NT2/D1 (cell line): ENCODE results near the gene ZSWIM6.

ENCODE experiments used
- DNase-seq: peaks from one replicate; pipeline ENCODE4 v3.0.0-alpha.2; 2011; ENCODE audit warnings: low read depth, low spot score
- H3K27me3 ChIP-seq: 2 replicates; pipeline ENCODE4 v1.6.0; 2011; ENCODE audit warnings: mild to moderate bottlenecking; ENCODE audit not compliant: insufficient read length, insufficient read depth
- H3K36me3 ChIP-seq: 2 replicates; pipeline ENCODE4 v1.6.1; 2011; ENCODE audit warnings: mild to moderate bottlenecking, low read length, mixed read lengths; ENCODE audit not compliant: insufficient read depth, insufficient read length
- H3K4me1 ChIP-seq: 2 replicates; pipeline ENCODE4 v1.5.1; 2011; ENCODE audit not compliant: insufficient read depth, insufficient read length
- H3K4me3 ChIP-seq: 2 replicates; pipeline ENCODE4 v1.5.1; 2011; ENCODE audit warnings: low read depth; ENCODE audit not compliant: insufficient read length
- H3K9ac ChIP-seq: 2 replicates; pipeline ENCODE4 v1.6.0; 2011; ENCODE audit warnings: low read depth; ENCODE audit not compliant: insufficient read length
- H3K9me3 ChIP-seq: 2 replicates; pipeline ENCODE4 v1.5.1; 2011; ENCODE audit warnings: mild to moderate bottlenecking, low read length; ENCODE audit not compliant: insufficient read depth
- SUZ12 ChIP-seq: IDR thresholded peaks from 2 replicates; pipeline ENCODE4 v1.6.1; 2011; ENCODE audit not compliant: insufficient read length, insufficient read depth; ENCODE audit errors: extremely low read depth
- YY1 ChIP-seq: IDR thresholded peaks from 2 replicates; pipeline ENCODE4 v1.6.1; 2011; ENCODE audit not compliant: insufficient read length, insufficient read depth
- ZNF274 ChIP-seq: IDR thresholded peaks from 2 replicates; pipeline ENCODE4 v1.6.1; 2011; ENCODE audit warnings: mild to moderate bottlenecking, low read depth, low read length

Gene ZSWIM6

GRCh38 chr5:61534481-61535267 lies 202.6 kb downstream of the ZSWIM6 start:
- no peak for TF ChIP-seq YY1
- Histone ChIP-seq H3K27me3 (no peaks in the 10 kb centered on the region), H3K4me1 (no peaks in the 10 kb centered on the region), H3K9me3 (no peaks in the 10 kb centered on the region), H3K36me3 (peaks cover 29% of the 10 kb centered on the region), H3K4me3 (no peak overlapping the region), H3K9ac (no peak overlapping the region)
- DNase-seq, result no peak

GRCh38 chr5:61535828-61536227 lies 203.8 kb downstream of the ZSWIM6 start:
- H3K27me3 ChIP-seq, result no peaks in the 10 kb centered on the region
- no peak overlapping the region for H3K9ac ChIP-seq
- peaks cover 29% of the 10 kb centered on the region for H3K36me3 ChIP-seq
- TF ChIP-seq YY1 (no peak), SUZ12 (no peak), ZNF274 (no peak)
- no peak for DNase-seq
- no peaks in the 10 kb centered on the region for H3K4me1 ChIP-seq
- H3K9me3 ChIP-seq, result no peaks in the 10 kb centered on the region
- no peak overlapping the region for H3K4me3 ChIP-seq

- peaks cover 6% of the 10 kb centered on the region; the same call in 1 of the 2 replicates for H3K9me3 ChIP-seq
- no peaks in the 10 kb centered on the region for H3K4me1 ChIP-seq
- DNase-seq, result no peak
These were observed 204.9 kb downstream of the ZSWIM6 start for GRCh38 chr5:61536922-61537321.

GRCh38 chr5:61538722-61539501 lies 206.9 kb downstream of the ZSWIM6 start:
- no peaks in the 10 kb centered on the region for H3K27me3 ChIP-seq
- H3K36me3 ChIP-seq, result peaks cover 52% of the 10 kb centered on the region
- no peak for DNase-seq
- no peak overlapping the region for H3K4me3 ChIP-seq
- H3K9me3 ChIP-seq, result peaks cover 21% of the 10 kb centered on the region; the same call in 1 of the 2 replicates
- H3K9ac ChIP-seq, result no peak overlapping the region
- no peaks in the 10 kb centered on the region for H3K4me1 ChIP-seq
- no peak for TF ChIP-seq SUZ12
- TF ChIP-seq ZNF274, result no peak
- TF ChIP-seq YY1, result no peak

More at GRCh38 chr5:61536922-61537321, 204.9 kb downstream of the ZSWIM6 start:
- no peak overlapping the region for H3K4me3 ChIP-seq
- peaks cover 35% of the 10 kb centered on the region for H3K36me3 ChIP-seq
- TF ChIP-seq SUZ12 (no peak), ZNF274 (no peak), YY1 (no peak)
- no peaks in the 10 kb centered on the region for H3K27me3 ChIP-seq
- no peak overlapping the region for H3K9ac ChIP-seq

GRCh38 chr5:61549530-61549929 lies 217.5 kb downstream of the ZSWIM6 start:
- H3K9ac ChIP-seq, result no peak overlapping the region

GRCh38 chr5:61551637-61552313 lies 219.7 kb downstream of the ZSWIM6 start:
- H3K9ac ChIP-seq, result no peak overlapping the region
- peaks cover 19% of the 10 kb centered on the region for H3K9me3 ChIP-seq
- no peaks in the 10 kb centered on the region for H3K27me3 ChIP-seq
- H3K4me1 ChIP-seq, result no peaks in the 10 kb centered on the region
- DNase-seq, result no peak
- H3K4me3 ChIP-seq, result no peak overlapping the region
- peaks cover 3% of the 10 kb centered on the region for H3K36me3 ChIP-seq
- no peak for TF ChIP-seq ZNF274
- TF ChIP-seq SUZ12, result no peak
- TF ChIP-seq YY1, result no peak

More at GRCh38 chr5:61549530-61549929, 217.5 kb downstream of the ZSWIM6 start:
- Histone ChIP-seq H3K27me3 (no peaks in the 10 kb centered on the region), H3K36me3 (peaks cover 6% of the 10 kb centered on the region), H3K4me1 (no peaks in the 10 kb centered on the region), H3K4me3 (no peak overlapping the region), H3K9me3 (peaks cover 13% of the 10 kb centered on the region)
- DNase-seq, result no peak
- TF ChIP-seq SUZ12 (no peak), ZNF274 (no peak), YY1 (no peak)

GRCh38 chr5:61559146-61559545 lies 227.1 kb downstream of the ZSWIM6 start:
- Histone ChIP-seq H3K9me3 (peaks cover 9% of the 10 kb centered on the region), H3K27me3 (no peaks in the 10 kb centered on the region), H3K4me1 (no peaks in the 10 kb centered on the region), H3K4me3 (no peak overlapping the region), H3K36me3 (no peaks in the 10 kb centered on the region), H3K9ac (no peak overlapping the region)
- DNase-seq, result no peak
- no peak for TF ChIP-seq ZNF274
- TF ChIP-seq SUZ12, result no peak
- no peak for TF ChIP-seq YY1
